HL-60 (cell line): ENCODE results near the gene BIVM.

Experiments used
- DNase-seq, 2 experiments: peaks; one replicate each; pipeline ENCODE4 v3.0.0-alpha.2; 2010 to 2020; ENCODE audit warnings: low read depth in 1 of 2, low spot score in 1 of 2
- H3K27ac ChIP-seq: fragments of 250-450 bp; sonication (Bioruptor Pico); replicated peaks from 2 replicates; pipeline ENCODE4 v1.5.1; 2020; ENCODE audit warnings: mild to moderate bottlenecking, moderate library complexity
- H3K27me3 ChIP-seq: fragments of 250-450 bp; sonication (Bioruptor Pico); 2 replicates; pipeline ENCODE4 v1.5.1; 2021; ENCODE audit warnings: mild to moderate bottlenecking, moderate library complexity; ENCODE audit not compliant: insufficient read depth, poor library complexity, severe bottlenecking
- H3K4me3 ChIP-seq: replicated peaks from 2 replicates; pipeline ENCODE4 v1.5.1; 2011; ENCODE audit warnings: mild to moderate bottlenecking, control low read depth, low read length; ENCODE audit not compliant: insufficient read depth
- CTCF ChIP-seq: IDR thresholded peaks from one replicate; pipeline ENCODE4 v1.5.1; 2011; ENCODE audit warnings: low read length, control low read depth, inconsistent platforms; ENCODE audit not compliant: insufficient read depth
- GABPA ChIP-seq: IDR thresholded peaks from 2 replicates; pipeline ENCODE4 v1.6.1; 2012; ENCODE audit warnings: low read depth
- POLR2AphosphoS5 ChIP-seq: IDR thresholded peaks from 2 replicates; pipeline ENCODE4 v1.6.1; 2012; ENCODE audit warnings: low read depth
- REST ChIP-seq: IDR thresholded peaks from 2 replicates; pipeline ENCODE4 v1.6.1; 2012; ENCODE audit warnings: low read depth; ENCODE audit not compliant: insufficient replicate concordance
- SPI1 ChIP-seq: IDR thresholded peaks from 2 replicates; pipeline ENCODE4 v1.6.1; 2012; ENCODE audit warnings: low read depth, mild to moderate bottlenecking, borderline replicate concordance

Gene BIVM

GRCh38 chr13:102774591-102775520 lies 24.1 kb upstream of the BIVM start:
- no peak for TF ChIP-seq SPI1
- no peak for TF ChIP-seq GABPA
- TF ChIP-seq REST = no peak
- TF ChIP-seq CTCF = no peak
- TF ChIP-seq POLR2AphosphoS5 = no peak
- peak in 1 of 2 experiments; percentile 35 for DNase-seq
- Histone ChIP-seq H3K27me3 (no peaks in the 10 kb centered on the region), H3K27ac (peak overlapping the region; percentile 94), H3K4me3 (no peak overlapping the region)

- Histone ChIP-seq H3K27ac (no peak overlapping the region), H3K27me3 (no peaks in the 10 kb centered on the region), H3K4me3 (no peak overlapping the region)
- DNase-seq = no peak
- no peak for TF ChIP-seq SPI1
- TF ChIP-seq REST = no peak
- TF ChIP-seq POLR2AphosphoS5 = no peak
Measured at GRCh38 chr13:102776271-102776670, 22.6 kb upstream of the BIVM start.

GRCh38 chr13:102777736-102778135 lies 21.2 kb upstream of the BIVM start:
- no peak for DNase-seq
- Histone ChIP-seq H3K27ac (no peak overlapping the region), H3K27me3 (no peaks in the 10 kb centered on the region), H3K4me3 (no peak overlapping the region)
- TF ChIP-seq REST = no peak
- no peak for TF ChIP-seq GABPA
- no peak for TF ChIP-seq POLR2AphosphoS5
- TF ChIP-seq CTCF = no peak
- TF ChIP-seq SPI1 = no peak
